Spleen (tissue), 11 donors: ENCODE data around the gene PPDPF. TPM values are rescaled to one million over a fixed set of nuclear protein-coding genes. Genes with fewer than 3 reads are reported as not detected.

Source experiments
- DNase-seq: peaks from one replicate; pipeline ENCODE4 v3.0.0-alpha.2; 2020
- H3K27ac ChIP-seq, 8 donors: fragments of 200-600 bp; sonication (generic) in 7 of 8; 1 replicate in 4 of 8; 2 replicates in 4 of 8; pipeline versions ENCODE4 v1.5.0 to v1.8.0; 2016 to 2021; ENCODE audit warnings: inconsistent platforms in 4 of 8, mild to moderate bottlenecking in 4 of 8, moderate library complexity in 1 of 8
- H3K27me3 ChIP-seq, 7 donors: fragments of 200-600 bp; sonication (generic) in 6 of 7; replicated peaks in 1 of 7; 1 replicate in 4 of 7; 2 replicates in 3 of 7; pipeline versions ENCODE4 v1.5.0 to v1.8.0; 2016 to 2021; ENCODE audit warnings: inconsistent platforms in 3 of 7, mild to moderate bottlenecking in 1 of 7
- H3K36me3 ChIP-seq, 6 donors: fragments of 200-600 bp; sonication (generic) in 5 of 6; 1 replicate in 4 of 6; 2 replicates in 2 of 6; pipeline versions ENCODE4 v1.5.0 to v1.8.0; 2016 to 2021; ENCODE audit warnings: inconsistent platforms in 2 of 6
- H3K4me1 ChIP-seq, 6 donors: fragments of 200-600 bp; sonication (generic) in 5 of 6; 1 replicate in 3 of 6; 2 replicates in 3 of 6; pipeline versions ENCODE4 v1.5.0 to v1.8.0; 2016 to 2021; ENCODE audit warnings: inconsistent platforms in 3 of 6
- H3K4me3 ChIP-seq, 8 donors: fragments of 200-600 bp; sonication (generic) in 7 of 8; 1 replicate in 4 of 8; 2 replicates in 4 of 8; pipeline versions ENCODE4 v1.5.0 to v1.8.0; 2016 to 2021; ENCODE audit warnings: inconsistent platforms in 4 of 8, mild to moderate bottlenecking in 4 of 8, moderate library complexity in 2 of 8
- H3K9me3 ChIP-seq, 8 donors: fragments of 200-600 bp; sonication (generic) in 7 of 8; 1 replicate in 4 of 8; 2 replicates in 4 of 8; pipeline versions ENCODE4 v1.5.0 to v1.8.0; 2016 to 2021; ENCODE audit warnings: inconsistent platforms in 4 of 8
- CTCF ChIP-seq, 11 experiments: fragments of 200-600 bp in 7 of 11; fragments of 450-650 bp in 4 of 11; sonication (generic) in 4 of 11; IDR thresholded peaks in 8 of 11; conservative IDR thresholded peaks in 3 of 11; 1 replicate in 7 of 11; 2 replicates in 4 of 11; pipeline versions ENCODE4 v1.4.0 to v1.8.0; 2016 to 2021; ENCODE audit warnings: antibody characterized with exemption in 11 of 11, inconsistent platforms in 4 of 11, mild to moderate bottlenecking in 1 of 11
- POLR2A ChIP-seq, 3 donors: fragments of 450-650 bp; IDR thresholded peaks; one replicate each; pipeline ENCODE4 v1.5.1; 2017; ENCODE audit warnings: antibody characterized with exemption in 3 of 3, mild to moderate bottlenecking in 1 of 3
- POLR2AphosphoS5 ChIP-seq, 3 donors: sonication (generic); formaldehyde crosslinking; IDR thresholded peaks; one replicate each; pipeline ENCODE4 v1.5.1; 2017; ENCODE audit warnings: antibody characterized with exemption in 3 of 3
- WGBS, 5 donors: extraction: QIAGEN DNeasy Blood & Tissue Kit in 3 of 5; methylation state at CpG; one replicate each; pipeline versions ENCODE4 v1.1.5 to v1.1.7; 2013 to 2018; 5-methylcytosine and 5-hydroxymethylcytosine counted together
- intact Hi-C: fragments of 100-400 bp; cut with DNase I; formaldehyde crosslinking; loops from one replicate; pipeline ENCODE4 v1.15.0; 2023; ENCODE audit warnings: low total_unique reads
- polyA plus RNA-seq, 3 donors: library from polyadenylated mRNA; stranded (reverse); fragments of 200-250 nt; gene quantifications; one replicate each; pipeline ENCODE4 v1.2.1, GENCODE V29; 2013
- total RNA-seq, 7 donors: library from RNA; depleted of rRNA in 3 of 7; stranded (reverse); fragments of >200 nt in 3 of 7; fragmentation: NEBNext Ultra II Directional in 4 of 7; extraction: Animal tissue kit (Norgen Biotek cat#: 25700) in 4 of 7; gene quantifications; one replicate each; pipeline versions ENCODE4 v1.1.0 to v1.2.1, GENCODE V29; 2016 to 2021
- donor health status: healthy with polysubstance abuse.
- donor health status: DM: no; HTN: no; CAD: no; lungs with moderate emphysema.
- donor health status: DM: no; HTN: no; CAD: no.
- donor health status: Bipolar disorder and iron deficiency.
- donor health status: healthy.
- donor health status: DM: no; HTN: no; CAD: no.
- donor health status: DM: yes; HTN: yes; CAD: no.

Gene PPDPF
- total and polyA plus RNA-seq, 10 donors, result 68.8 to 275 (median 124) TPM

- 1 to 3% (median 2%) methylated on average over 11 to 37 of the region's 37 CpGs for WGBS, 5 donors
- peak overlapping the region; percentile 40 to 73 (median 50) for H3K4me3 ChIP-seq
- peak overlapping the region in 7 of 8 donors; percentile 55 to 82 (median 71) for H3K27ac ChIP-seq
- peaks cover 0 to 27% (median 4%) of the 10 kb centered on the region in 6 donors for H3K36me3 ChIP-seq
- intact Hi-C loops, result no loop called here
- H3K9me3 ChIP-seq, result no peaks in the 10 kb centered on the region
- TF ChIP-seq CTCF (IDR thresholded peaks at IDR 0.05 in 8 of 11, conservative IDR thresholded peaks at IDR 0.05 in 3 of 11), result no peak
- TF ChIP-seq POLR2AphosphoS5 (IDR thresholded peaks at IDR 0.05), result peak; percentile 34 to 64 (median 49)
- DNase-seq, result peak; percentile 94
- H3K27me3 ChIP-seq, result peaks cover 0 to 46% (median 9%) of the 10 kb centered on the region in 7 donors
- peaks cover 10 to 62% (median 36%) of the 10 kb centered on the region in 6 donors for H3K4me1 ChIP-seq
Measured at GRCh38 chr20:63553251-63553932, 32.8 kb downstream of the PPDPF start.

GRCh38 chr20:63553933-63554290, 33.3 kb downstream of the PPDPF start, which contains the start of gene FNDC11:
Gene FNDC11 (plus strand): TSS chr20:63554159. CDS start chr20:63555664, 1,505 bp downstream.
- peaks cover 0 to 32% (median 9%) of the 10 kb centered on the region in 6 donors for H3K36me3 ChIP-seq
- no peaks in the 10 kb centered on the region for H3K9me3 ChIP-seq
- no peak for TF ChIP-seq POLR2A (IDR thresholded peaks at IDR 0.05)
- no peak for TF ChIP-seq CTCF (IDR thresholded peaks at IDR 0.05 in 8 of 11, conservative IDR thresholded peaks at IDR 0.05 in 3 of 11)
- peak in 2 of 3 donors; percentile 35 to 53 for TF ChIP-seq POLR2AphosphoS5 (IDR thresholded peaks at IDR 0.05)
- H3K4me1 ChIP-seq, result peaks cover 10 to 57% (median 33%) of the 10 kb centered on the region in 6 donors
- H3K27ac ChIP-seq, result peak within 1 kb of the TSS in 7 of 8 donors; percentile 55 to 82 (median 71)
- H3K4me3 ChIP-seq, result peak within 1 kb of the TSS; percentile 40 to 73 (median 50)
- 1 to 11% (median 2%) methylated on average over 8 to 34 of the region's 34 CpGs for WGBS, 5 donors
- DNase-seq, result peak; percentile 91
- intact Hi-C loops, result no loop called here
- peaks cover 0 to 40% (median 5%) of the 10 kb centered on the region in 7 donors for H3K27me3 ChIP-seq

GRCh38 chr20:63554361-63555278, 34.1 kb downstream of the PPDPF start:
- H3K4me1 ChIP-seq, result peaks cover 10 to 51% (median 33%) of the 10 kb centered on the region in 6 donors
- peak overlapping the region; percentile 40 to 73 (median 50) for H3K4me3 ChIP-seq
- peak overlapping the region in 5 of 8 donors; percentile 55 to 82 (median 72) for H3K27ac ChIP-seq
- DNase-seq, result peak; percentile 83
- H3K36me3 ChIP-seq, result peaks cover 0 to 38% (median 12%) of the 10 kb centered on the region in 6 donors
- intact Hi-C loops, result no loop called here
- peaks cover 0 to 33% (median 5%) of the 10 kb centered on the region in 7 donors for H3K27me3 ChIP-seq
- H3K9me3 ChIP-seq, result no peaks in the 10 kb centered on the region
- TF ChIP-seq CTCF (IDR thresholded peaks at IDR 0.05 in 8 of 11, conservative IDR thresholded peaks at IDR 0.05 in 3 of 11) (no peak), POLR2A (IDR thresholded peaks at IDR 0.05) (no peak), POLR2AphosphoS5 (IDR thresholded peaks at IDR 0.05) (peak in 2 of 3 donors; percentile 18 to 22)
- 50 to 71% (median 62%) methylated on average over 23 to 38 of the region's 38 CpGs for WGBS, 5 donors
